ENCODE results near the gene ARHGAP6. TPM values are rescaled to one million over a fixed set of nuclear protein-coding genes. Genes with fewer than 3 reads are reported as not detected.
A peak's percentile ranks its signal among the peaks of the same experiment; 100 is the strongest.

ARHGAP6 gene
- total RNA-seq, 1 donor from 2014 or later: 3.1 TPM

DNA sequence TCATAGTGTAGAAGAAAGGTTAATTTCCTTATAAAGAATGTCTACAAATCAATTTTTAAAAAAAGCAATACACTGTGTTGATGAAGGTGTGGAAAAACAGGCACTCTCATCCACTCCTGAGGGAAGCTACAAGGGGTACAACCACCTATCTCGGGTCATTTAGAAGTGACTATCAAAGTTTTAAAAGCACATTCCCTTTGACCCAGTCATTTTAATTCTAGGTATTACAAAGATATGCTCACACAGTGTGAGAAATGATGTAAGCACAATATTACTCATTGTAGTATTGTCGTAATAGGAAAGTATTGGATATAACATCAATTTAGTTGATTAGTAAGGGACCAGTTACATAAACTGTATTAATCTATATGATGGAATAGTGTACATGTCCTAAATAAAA, 562.0 kb downstream of the ARHGAP6 start:
- Histone ChIP-seq H3K27ac (replicated peaks) (no peak overlapping the region), H3K27me3 (ENCODE audit: low read depth) (no peaks in the 10 kb centered on the region), H3K4me3 (no peak overlapping the region), H3K4me1 (no peaks in the 10 kb centered on the region), H3K36me3 (no peaks in the 10 kb centered on the region), H3K9me3 (replicated peaks) (no peaks in the 10 kb centered on the region)
- intact Hi-C loops (cut with micrococcal nuclease): loop anchor here (10.0 kb wide), 1 partner anchor 909 kb away; no protein-coding TSS in a partner anchor
- no peak for DNase-seq
- TF ChIP-seq CTCF (IDR thresholded peaks at IDR 0.05; ENCODE audit: borderline replicate concordance): no peak

- no peaks in the 10 kb centered on the region for H3K4me1 ChIP-seq
- no peaks in the 10 kb centered on the region for H3K27me3 ChIP-seq (ENCODE audit: low read depth)
- DNase-seq: no peak
- no peaks in the 10 kb centered on the region for H3K9me3 ChIP-seq (replicated peaks)
- intact Hi-C loops (cut with micrococcal nuclease): loop anchor here (10.0 kb wide), 1 partner anchor 908 kb away; no protein-coding TSS in a partner anchor
- no peak overlapping the region for H3K4me3 ChIP-seq
- H3K27ac ChIP-seq (replicated peaks): no peak overlapping the region
- TF ChIP-seq CTCF (IDR thresholded peaks at IDR 0.05; ENCODE audit: borderline replicate concordance): no peak
- H3K36me3 ChIP-seq: no peaks in the 10 kb centered on the region
These were observed 562.7 kb downstream of the ARHGAP6 start for GRCh38 chrX:11103006-11103405.

GRCh38 chrX:11100281-11101035, 565.3 kb downstream of the ARHGAP6 start:
- Histone ChIP-seq H3K36me3 (no peaks in the 10 kb centered on the region), H3K4me1 (no peaks in the 10 kb centered on the region), H3K9me3 (replicated peaks) (no peaks in the 10 kb centered on the region), H3K27ac (replicated peaks) (no peak overlapping the region), H3K27me3 (ENCODE audit: low read depth) (no peaks in the 10 kb centered on the region), H3K4me3 (no peak overlapping the region)
- intact Hi-C loops (cut with micrococcal nuclease): loop anchor here (10.0 kb wide), 1 partner anchor 906 kb away; no protein-coding TSS in a partner anchor
- TF ChIP-seq CTCF (IDR thresholded peaks at IDR 0.05; ENCODE audit: borderline replicate concordance): peak; percentile 47
- DNase-seq: no peak

GRCh38 chrX:11099465-11099864, 566.3 kb downstream of the ARHGAP6 start:
- intact Hi-C loops (cut with micrococcal nuclease): no loop called here
- H3K27me3 ChIP-seq (ENCODE audit: low read depth): no peaks in the 10 kb centered on the region
- H3K4me1 ChIP-seq: no peaks in the 10 kb centered on the region
- no peaks in the 10 kb centered on the region for H3K9me3 ChIP-seq (replicated peaks)
- no peaks in the 10 kb centered on the region for H3K36me3 ChIP-seq
- no peak overlapping the region for H3K27ac ChIP-seq (replicated peaks)
- TF ChIP-seq CTCF (IDR thresholded peaks at IDR 0.05; ENCODE audit: borderline replicate concordance): no peak
- no peak for DNase-seq
- H3K4me3 ChIP-seq: no peak overlapping the region

GRCh38 chrX:11097933-11098332, 567.8 kb downstream of the ARHGAP6 start:
- no peak for DNase-seq
- Histone ChIP-seq H3K4me1 (no peaks in the 10 kb centered on the region), H3K27ac (replicated peaks) (no peak overlapping the region), H3K9me3 (replicated peaks) (no peaks in the 10 kb centered on the region), H3K27me3 (ENCODE audit: low read depth) (no peaks in the 10 kb centered on the region), H3K36me3 (no peaks in the 10 kb centered on the region), H3K4me3 (no peak overlapping the region)
- TF ChIP-seq CTCF (IDR thresholded peaks at IDR 0.05; ENCODE audit: borderline replicate concordance): no peak
- intact Hi-C loops (cut with micrococcal nuclease): no loop called here
